OCI-LY3 (cell line): Measurements from ENCODE around the gene CD300LG.

Experiments used
- H2AFZ ChIP-seq: fragments of 200-600, 300-600 bp; shearing (Covaris generic); 2 replicates; pipeline ENCODE4 v1.6.0; 2014; ENCODE audit warnings: antibody characterized with exemption, low read depth, low read length
- H3K27ac ChIP-seq: fragments of 200-600, 300-600 bp; sonication (generic); 2 replicates; pipeline ENCODE4 v1.5.1; 2014; ENCODE audit warnings: mild to moderate bottlenecking, low read length, moderate library complexity, mixed read lengths
- H3K27me3 ChIP-seq: fragments of 200-600, 300-600 bp; sonication (generic); 2 replicates; pipeline ENCODE4 v1.6.1; 2014; ENCODE audit warnings: low read depth, low read length, mixed read lengths
- H3K36me3 ChIP-seq: fragments of 200-600, 300-600 bp; sonication (generic); replicated peaks from 2 replicates; pipeline ENCODE3; 2014; ENCODE audit warnings: low read depth, low read length, mixed read lengths
- H3K4me1 ChIP-seq: fragments of 300-600, 200-600 bp; sonication (generic); 2 replicates; pipeline ENCODE4 v1.6.1; 2014; ENCODE audit warnings: low read length, mixed read lengths
- H3K4me2 ChIP-seq: fragments of 200-600, 300-600 bp; sonication (generic); 2 replicates; pipeline ENCODE4 v1.6.1; 2014; ENCODE audit warnings: low read length, mixed read lengths
- H3K4me3 ChIP-seq: fragments of 300-600, 200-600 bp; sonication (generic); 2 replicates; pipeline ENCODE4 v1.5.1; 2014; ENCODE audit warnings: antibody characterized with exemption, mild to moderate bottlenecking, low read length, moderate library complexity
- H3K79me2 ChIP-seq: fragments of 300-600, 200-600 bp; shearing (Covaris generic); 2 replicates; pipeline ENCODE4 v1.6.1; 2014; ENCODE audit warnings: mild to moderate bottlenecking, low read length, mixed read lengths
- H3K9ac ChIP-seq: fragments of 300-600, 200-600 bp; shearing (Covaris generic); 2 replicates; pipeline ENCODE4 v1.6.0; 2014; ENCODE audit warnings: mild to moderate bottlenecking, low read length, moderate library complexity
- H3K9me3 ChIP-seq: fragments of 200-600, 300-600 bp; shearing (Covaris generic); 2 replicates; pipeline ENCODE4 v1.6.1; 2014; ENCODE audit warnings: low read length, mixed read lengths; ENCODE audit not compliant: insufficient read depth
- H4K20me1 ChIP-seq: fragments of 200-600, 300-600 bp; sonication (generic); 2 replicates; pipeline ENCODE4 v1.6.1; 2016; ENCODE audit warnings: low read length, mixed read lengths; ENCODE audit not compliant: insufficient read depth
- EZH2phosphoT487 ChIP-seq: fragments of 200-600 bp; shearing (Covaris generic); IDR thresholded peaks from 2 replicates; pipeline ENCODE4 v1.6.1; 2018; ENCODE audit warnings: antibody characterized with exemption, mixed run types, low read depth
- TF ChIP-seq, protein P1 (sequence below): fragments of 200-600, 300-600 bp; sonication (generic); IDR thresholded peaks from 2 replicates; pipeline ENCODE4 v1.5.1; 2014; ENCODE audit warnings: antibody characterized with exemption, low read length, low read depth

CD300LG gene

DNA sequence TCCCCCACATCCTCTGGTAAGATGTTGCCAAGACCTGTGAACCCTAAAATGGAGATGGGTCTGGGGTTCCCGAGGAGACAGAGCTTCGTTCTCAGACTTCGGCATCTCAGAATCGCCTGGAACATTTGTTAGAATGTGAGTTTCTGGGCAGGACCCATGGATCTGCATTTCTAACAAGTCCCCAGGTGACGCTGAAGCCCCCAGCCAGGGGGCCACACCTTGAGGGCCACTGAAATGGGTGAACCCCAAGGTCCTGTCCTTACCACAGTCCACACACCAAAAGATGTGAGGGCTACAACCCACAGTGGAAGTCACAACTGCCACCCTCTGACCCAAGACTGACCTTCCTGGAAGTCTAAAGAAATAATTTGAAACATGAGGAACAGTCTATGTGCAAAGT, 28.0 kb upstream of the CD300LG start:
- Histone ChIP-seq H3K4me3 (no peak overlapping the region), H3K27me3 (no peaks in the 10 kb centered on the region), H2AFZ (no peak overlapping the region), H3K9me3 (no peaks in the 10 kb centered on the region), H4K20me1 (no peaks in the 10 kb centered on the region), H3K4me2 (no peak overlapping the region), H3K27ac (no peak overlapping the region), H3K4me1 (no peaks in the 10 kb centered on the region), H3K9ac (no peak overlapping the region), H3K36me3 (no peaks in the 10 kb centered on the region), H3K79me2 (no peaks in the 10 kb centered on the region)
- TF ChIP-seq, protein P1, sequence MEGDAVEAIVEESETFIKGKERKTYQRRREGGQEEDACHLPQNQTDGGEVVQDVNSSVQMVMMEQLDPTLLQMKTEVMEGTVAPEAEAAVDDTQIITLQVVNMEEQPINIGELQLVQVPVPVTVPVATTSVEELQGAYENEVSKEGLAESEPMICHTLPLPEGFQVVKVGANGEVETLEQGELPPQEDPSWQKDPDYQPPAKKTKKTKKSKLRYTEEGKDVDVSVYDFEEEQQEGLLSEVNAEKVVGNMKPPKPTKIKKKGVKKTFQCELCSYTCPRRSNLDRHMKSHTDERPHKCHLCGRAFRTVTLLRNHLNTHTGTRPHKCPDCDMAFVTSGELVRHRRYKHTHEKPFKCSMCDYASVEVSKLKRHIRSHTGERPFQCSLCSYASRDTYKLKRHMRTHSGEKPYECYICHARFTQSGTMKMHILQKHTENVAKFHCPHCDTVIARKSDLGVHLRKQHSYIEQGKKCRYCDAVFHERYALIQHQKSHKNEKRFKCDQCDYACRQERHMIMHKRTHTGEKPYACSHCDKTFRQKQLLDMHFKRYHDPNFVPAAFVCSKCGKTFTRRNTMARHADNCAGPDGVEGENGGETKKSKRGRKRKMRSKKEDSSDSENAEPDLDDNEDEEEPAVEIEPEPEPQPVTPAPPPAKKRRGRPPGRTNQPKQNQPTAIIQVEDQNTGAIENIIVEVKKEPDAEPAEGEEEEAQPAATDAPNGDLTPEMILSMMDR: no peak
- no peak for TF ChIP-seq EZH2phosphoT487

DNA sequence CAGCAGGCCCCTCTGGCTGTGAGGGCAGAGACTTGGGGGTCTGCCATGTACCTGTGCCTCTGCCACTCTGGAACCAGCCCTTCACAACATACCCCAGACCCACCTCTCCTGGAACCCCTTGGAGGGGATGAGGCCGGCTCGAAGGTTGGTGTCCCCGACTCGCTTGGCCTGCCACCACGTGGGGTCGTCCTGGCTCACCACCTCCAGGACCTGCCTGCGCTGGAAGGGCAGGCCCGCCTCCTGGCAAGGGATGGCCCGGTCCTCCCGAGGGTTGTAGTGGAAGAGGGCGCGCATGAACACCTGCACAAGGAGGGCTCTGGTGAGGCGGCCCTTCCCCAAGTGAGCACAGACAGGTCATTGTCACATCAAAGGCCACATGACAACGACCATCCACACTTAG, 26.2 kb upstream of the CD300LG start:
- Histone ChIP-seq H3K27me3 (no peaks in the 10 kb centered on the region), H3K9me3 (no peaks in the 10 kb centered on the region), H3K27ac (no peak overlapping the region), H3K36me3 (no peaks in the 10 kb centered on the region), H2AFZ (no peak overlapping the region), H3K4me1 (no peaks in the 10 kb centered on the region), H4K20me1 (no peaks in the 10 kb centered on the region), H3K4me3 (no peak overlapping the region), H3K79me2 (no peaks in the 10 kb centered on the region), H3K4me2 (no peak overlapping the region), H3K9ac (no peak overlapping the region)
- TF ChIP-seq EZH2phosphoT487: no peak
- TF ChIP-seq, protein P1: no peak

DNA sequence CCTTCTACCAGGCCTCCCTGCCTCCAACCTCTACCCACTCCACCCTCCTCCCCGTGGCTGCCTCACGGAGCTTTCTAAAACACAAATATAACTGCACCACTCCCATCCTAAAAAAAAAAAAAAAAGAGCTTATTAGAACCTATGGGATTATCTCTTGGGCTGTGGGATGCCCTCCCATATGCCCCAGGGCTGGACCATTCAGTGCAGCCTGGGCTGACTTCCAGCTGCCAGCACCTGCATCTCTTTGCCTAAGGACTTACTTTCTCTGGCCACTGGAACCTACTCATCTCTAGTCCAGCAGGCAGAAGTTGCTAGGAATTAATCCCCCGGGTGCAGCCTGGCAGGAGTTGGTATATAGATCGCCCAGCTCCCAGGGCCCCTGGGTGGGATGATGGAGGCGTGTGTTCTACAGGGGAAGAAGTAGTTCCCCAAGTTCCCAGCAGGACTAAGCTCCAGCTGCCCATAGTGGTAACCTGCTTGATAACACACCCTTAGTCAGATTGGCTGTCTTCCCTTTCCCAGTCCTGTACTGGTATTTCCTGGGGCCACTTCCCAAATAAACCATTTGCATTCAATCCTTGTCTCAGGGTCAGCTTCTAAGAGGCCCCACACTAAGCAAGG, 24.3 kb upstream of the CD300LG start:
- Histone ChIP-seq H3K9me3 (no peaks in the 10 kb centered on the region), H3K9ac (no peak overlapping the region), H2AFZ (no peak overlapping the region), H4K20me1 (no peaks in the 10 kb centered on the region), H3K27me3 (no peaks in the 10 kb centered on the region), H3K27ac (no peak overlapping the region), H3K4me3 (no peak overlapping the region), H3K36me3 (no peaks in the 10 kb centered on the region), H3K4me2 (no peak overlapping the region), H3K4me1 (no peaks in the 10 kb centered on the region), H3K79me2 (no peaks in the 10 kb centered on the region)
- TF ChIP-seq EZH2phosphoT487: no peak
- TF ChIP-seq, protein P1: no peak

DNA sequence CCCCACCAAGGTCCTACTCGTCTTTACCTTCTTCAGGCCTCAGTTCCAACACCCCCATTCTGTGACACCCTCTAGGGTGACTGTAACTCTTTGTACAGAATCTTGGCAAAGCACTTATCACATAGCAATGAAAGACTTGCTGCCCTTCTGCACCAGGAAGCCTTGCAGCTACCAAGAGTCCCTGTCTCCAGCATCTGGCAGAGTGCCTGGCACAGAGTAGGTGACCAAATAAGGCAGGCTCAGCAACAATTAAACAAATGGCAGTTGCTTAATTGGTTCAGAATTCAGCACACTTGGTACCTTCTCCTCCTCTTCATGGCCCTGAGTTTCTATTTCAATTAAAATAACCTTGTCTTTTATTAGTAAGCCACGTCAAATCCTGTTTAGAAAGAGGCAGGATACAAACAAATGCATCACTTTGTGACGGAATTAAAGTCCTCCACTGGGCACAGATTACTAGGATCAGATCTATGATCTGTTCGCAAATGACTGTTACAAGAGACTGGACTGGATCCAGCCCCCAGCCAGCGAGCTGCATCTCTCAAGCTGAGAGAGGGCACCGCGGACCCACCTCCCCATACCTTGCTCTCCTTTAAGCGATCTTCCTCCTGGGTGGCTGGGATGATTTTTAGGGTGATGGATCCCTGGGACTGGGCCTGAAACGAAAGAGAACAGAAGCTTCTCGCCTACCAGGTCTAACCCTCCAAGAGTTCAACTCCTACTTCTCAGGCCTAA, 23.5 kb upstream of the CD300LG start:
- Histone ChIP-seq H3K36me3 (no peaks in the 10 kb centered on the region), H3K27ac (no peak overlapping the region)

More for the DNA sequence above, 23.5 kb upstream of the CD300LG start:
- H3K27me3 ChIP-seq: no peaks in the 10 kb centered on the region
- no peaks in the 10 kb centered on the region for H3K4me1 ChIP-seq
- H3K9ac ChIP-seq: no peak overlapping the region
- H3K4me3 ChIP-seq: no peak overlapping the region
- TF ChIP-seq EZH2phosphoT487: no peak
- TF ChIP-seq, protein P1: no peak
- H3K79me2 ChIP-seq: no peaks in the 10 kb centered on the region
- H2AFZ ChIP-seq: no peak overlapping the region
- H4K20me1 ChIP-seq: no peaks in the 10 kb centered on the region
- no peak overlapping the region for H3K4me2 ChIP-seq
- no peaks in the 10 kb centered on the region for H3K9me3 ChIP-seq
